Stimulated activated CD4-positive, alpha-beta T cell treated with anti-CD3 and anti-CD28 coated beads, Interleukin-2, amount 100 ng/mL, for 4 hours (primary cell): ENCODE data around the gene BLTP3B.
A peak's percentile ranks its signal among the peaks of the same experiment; 100 is the strongest.
"Not testable (repeated sequence)": the region's sequence is repeated elsewhere in the genome, so short reads cannot be mapped to it uniquely, and the experiment has no call there.

Source experiments
- DNase-seq: peaks from one replicate; pipeline ENCODE4 v3.0.0-alpha.2; 2020; ENCODE audit warnings: low read depth

The BLTP3B gene, protein sequence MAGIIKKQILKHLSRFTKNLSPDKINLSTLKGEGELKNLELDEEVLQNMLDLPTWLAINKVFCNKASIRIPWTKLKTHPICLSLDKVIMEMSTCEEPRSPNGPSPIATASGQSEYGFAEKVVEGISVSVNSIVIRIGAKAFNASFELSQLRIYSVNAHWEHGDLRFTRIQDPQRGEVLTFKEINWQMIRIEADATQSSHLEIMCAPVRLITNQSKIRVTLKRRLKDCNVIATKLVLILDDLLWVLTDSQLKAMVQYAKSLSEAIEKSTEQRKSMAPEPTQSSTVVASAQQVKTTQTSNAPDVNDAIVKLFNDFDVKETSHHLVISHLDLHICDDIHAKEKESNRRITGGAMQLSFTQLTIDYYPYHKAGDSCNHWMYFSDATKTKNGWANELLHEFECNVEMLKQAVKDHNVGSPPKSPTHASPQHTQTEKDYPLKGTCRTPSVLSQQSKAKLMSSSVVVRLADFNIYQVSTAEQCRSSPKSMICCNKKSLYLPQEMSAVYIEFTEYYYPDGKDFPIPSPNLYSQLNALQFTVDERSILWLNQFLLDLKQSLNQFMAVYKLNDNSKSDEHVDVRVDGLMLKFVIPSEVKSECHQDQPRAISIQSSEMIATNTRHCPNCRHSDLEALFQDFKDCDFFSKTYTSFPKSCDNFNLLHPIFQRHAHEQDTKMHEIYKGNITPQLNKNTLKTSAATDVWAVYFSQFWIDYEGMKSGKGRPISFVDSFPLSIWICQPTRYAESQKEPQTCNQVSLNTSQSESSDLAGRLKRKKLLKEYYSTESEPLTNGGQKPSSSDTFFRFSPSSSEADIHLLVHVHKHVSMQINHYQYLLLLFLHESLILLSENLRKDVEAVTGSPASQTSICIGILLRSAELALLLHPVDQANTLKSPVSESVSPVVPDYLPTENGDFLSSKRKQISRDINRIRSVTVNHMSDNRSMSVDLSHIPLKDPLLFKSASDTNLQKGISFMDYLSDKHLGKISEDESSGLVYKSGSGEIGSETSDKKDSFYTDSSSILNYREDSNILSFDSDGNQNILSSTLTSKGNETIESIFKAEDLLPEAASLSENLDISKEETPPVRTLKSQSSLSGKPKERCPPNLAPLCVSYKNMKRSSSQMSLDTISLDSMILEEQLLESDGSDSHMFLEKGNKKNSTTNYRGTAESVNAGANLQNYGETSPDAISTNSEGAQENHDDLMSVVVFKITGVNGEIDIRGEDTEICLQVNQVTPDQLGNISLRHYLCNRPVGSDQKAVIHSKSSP (N-terminal part only)

GRCh38 chr12:100142851-100143559, at the start of gene BLTP3B:
Gene BLTP3B (minus strand): TSS chr12:100142874. CDS start chr12:100142635, 239 bp downstream.
- DNase-seq: peak; percentile 88

GRCh38 chr12:100189636-100190394, 47.1 kb upstream of the BLTP3B start:
- no peak for DNase-seq

DNA sequence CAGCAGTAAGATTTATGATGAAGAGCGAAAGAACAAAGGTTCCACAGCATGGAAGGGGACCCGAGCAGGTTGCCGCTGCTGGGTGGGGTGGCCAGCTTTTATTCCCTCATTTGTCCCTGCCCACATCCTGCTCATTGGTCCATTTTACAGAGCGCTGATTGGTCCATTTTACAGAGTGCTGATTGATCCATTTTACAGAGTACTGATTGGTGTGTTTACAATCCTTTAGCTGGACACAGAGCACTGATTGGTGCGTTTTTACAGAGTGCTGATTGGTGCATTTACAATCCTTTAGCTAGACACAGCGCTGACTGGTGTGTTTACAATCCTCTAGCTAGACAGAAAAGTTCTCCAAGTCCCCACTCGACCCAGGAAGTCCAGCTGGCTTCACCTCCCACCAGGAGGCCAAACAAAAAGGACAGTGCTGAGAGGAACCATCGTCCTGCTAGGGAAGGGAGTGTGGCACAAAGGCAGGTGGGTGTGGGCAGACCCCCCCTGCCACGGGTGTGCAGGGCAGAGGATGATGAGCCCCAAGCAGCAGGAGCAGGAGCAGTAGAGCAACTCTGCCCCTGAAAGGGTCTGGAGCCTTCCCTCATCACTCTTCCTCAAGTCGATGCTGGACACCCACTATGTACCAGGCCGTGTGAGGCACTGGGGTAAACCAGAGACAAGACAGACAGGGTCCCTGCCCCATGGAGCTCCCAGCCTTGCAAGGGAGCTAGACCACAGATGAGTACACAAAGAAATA, 46.4 kb upstream of the BLTP3B start:
- DNase-seq: not testable (repeated sequence)

DNA sequence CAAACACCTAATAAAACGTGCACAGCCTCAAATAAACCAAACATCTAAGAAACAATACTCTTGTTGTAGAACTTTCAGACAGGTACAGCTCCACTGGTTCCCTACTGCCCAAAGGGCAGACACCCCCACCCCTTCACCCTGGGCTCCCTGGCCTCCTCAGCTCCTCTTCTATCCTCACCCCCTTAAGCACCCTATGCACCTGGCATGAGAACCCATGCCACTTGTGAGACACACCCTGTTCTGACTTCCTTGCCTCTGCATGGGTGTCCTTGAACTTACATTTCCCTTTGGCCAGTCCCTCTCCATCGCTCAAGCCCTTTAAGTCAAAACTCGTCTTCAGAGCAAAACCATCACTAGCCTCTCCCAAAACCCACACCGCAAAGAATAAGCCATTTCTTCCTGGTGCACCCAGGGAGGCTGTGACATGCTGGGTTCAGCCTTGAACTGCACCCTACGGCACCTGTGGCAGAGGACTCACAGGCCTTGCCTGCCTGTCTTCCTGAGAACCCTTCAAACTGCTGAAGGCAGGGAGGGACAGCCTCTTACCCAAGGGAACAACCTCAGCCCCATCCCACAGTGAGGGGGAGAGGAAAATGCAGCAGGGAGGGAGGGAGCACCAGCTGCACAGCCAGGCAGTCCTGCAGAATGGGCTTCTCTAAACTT, 45.3 kb upstream of the BLTP3B start:
- no peak for DNase-seq

GRCh38 chr12:100187068-100187467, 44.4 kb upstream of the BLTP3B start:
- no peak for DNase-seq

GRCh38 chr12:100186071-100186470, 43.4 kb upstream of the BLTP3B start:
- no peak for DNase-seq

DNA sequence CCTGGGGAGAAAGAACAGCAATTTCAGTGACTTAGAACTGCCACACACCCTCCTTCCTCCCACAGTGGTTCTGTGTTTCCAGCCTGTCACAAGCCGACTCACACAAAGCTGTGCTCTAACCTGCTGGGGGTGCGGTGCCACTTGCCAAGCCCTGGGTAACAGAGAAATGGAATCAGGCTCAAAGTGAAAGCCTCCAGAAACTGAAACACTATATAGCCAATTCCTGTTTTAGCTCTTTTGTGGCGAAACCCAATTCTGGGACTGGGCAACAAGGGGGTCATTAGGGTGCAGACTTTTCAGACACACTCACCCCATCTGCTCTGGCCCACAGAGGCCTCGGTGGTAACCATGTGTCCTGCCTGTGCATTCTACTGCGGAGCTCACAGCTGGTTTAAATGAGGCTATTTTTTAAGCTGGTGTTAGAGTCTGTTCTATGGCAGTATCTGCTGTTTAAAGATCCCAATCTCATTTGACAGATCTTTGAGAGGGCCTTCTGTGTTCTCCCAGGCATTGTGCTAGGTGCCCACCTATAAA, 42.8 kb upstream of the BLTP3B start:
- DNase-seq: no peak

- no peak for DNase-seq
These were observed 42.0 kb upstream of the BLTP3B start for GRCh38 chr12:100184549-100185145.

DNA sequence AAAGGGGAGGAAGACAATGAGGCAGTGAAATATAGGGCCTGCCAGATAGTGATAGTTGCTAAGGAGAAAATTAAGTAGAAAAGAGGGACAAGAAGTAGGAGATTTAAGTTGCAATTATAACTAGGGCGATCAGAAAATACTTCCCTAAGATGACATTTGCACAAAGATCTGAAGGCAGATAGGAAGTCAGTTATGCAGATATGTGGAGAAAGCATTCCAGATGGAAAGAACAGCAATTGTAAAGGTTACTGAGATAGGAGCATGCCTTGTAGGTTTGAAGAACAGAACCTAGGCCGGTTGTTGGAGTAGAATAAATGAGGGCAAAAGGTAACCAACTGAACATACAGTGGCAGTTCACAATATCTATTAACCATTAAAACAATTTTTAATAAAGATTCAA, 36.6 kb upstream of the BLTP3B start:
- no peak for DNase-seq

GRCh38 chr12:100176493-100176892, 33.8 kb upstream of the BLTP3B start:
- DNase-seq: not testable (repeated sequence)

DNA sequence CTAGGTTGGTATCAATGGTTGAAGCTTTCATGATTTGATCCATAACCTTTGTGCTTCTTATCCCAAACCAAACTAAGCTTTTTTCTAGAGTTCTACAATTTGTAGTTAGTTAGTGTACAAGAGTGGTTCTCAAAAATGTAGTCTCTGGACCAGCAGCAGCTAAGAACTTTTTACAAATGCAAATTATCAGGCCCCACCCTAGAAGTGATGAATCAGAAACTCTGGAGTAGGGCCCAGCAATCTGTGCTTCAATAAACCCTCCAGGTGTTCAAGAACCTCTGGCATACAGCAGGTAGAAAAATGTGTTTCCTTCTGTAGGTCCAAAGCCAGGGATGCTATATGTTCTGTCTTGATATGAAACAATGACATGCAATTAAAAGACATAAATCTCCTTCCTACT, 31.8 kb upstream of the BLTP3B start:
- DNase-seq: no peak

DNA sequence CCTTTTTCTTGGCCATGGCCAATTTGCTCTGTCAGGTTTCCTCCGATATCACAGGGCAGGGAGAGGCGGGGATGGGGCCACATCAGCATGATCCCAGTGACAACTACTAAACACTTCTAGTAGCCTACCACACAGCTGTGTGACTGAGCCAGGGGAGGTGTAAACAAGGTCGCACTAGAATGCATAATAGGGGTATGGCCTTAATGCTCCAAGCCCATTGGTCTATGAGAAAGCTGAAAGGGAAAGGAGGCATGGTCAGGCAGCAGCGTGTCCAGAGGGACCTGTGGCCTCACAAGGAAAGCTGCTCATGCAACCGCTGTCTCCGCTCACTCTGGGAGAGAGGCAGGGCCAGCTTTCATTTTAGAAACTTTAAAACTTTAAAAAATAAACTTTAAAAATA, 30.4 kb upstream of the BLTP3B start:
- no peak for DNase-seq

DNA sequence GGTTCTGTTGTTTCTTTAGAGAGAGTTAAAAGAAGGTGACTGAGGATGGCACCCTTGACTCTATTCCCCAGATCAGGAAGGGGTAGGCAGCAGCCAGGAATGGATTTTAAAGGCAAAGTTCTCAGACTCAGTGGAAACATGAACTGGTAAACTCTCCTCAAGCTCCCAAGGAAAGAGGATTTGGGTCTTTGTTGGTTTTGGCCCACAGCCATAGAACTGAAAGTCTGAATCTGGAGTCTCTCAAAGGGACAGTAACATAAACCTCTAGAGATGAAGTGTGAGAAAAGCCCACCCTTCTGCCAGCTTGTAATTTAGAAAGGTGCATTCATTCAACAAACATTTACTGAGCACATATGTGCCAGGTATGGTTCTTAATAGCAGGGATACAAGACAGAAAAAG, 28.6 kb upstream of the BLTP3B start:
- DNase-seq: no peak

DNA sequence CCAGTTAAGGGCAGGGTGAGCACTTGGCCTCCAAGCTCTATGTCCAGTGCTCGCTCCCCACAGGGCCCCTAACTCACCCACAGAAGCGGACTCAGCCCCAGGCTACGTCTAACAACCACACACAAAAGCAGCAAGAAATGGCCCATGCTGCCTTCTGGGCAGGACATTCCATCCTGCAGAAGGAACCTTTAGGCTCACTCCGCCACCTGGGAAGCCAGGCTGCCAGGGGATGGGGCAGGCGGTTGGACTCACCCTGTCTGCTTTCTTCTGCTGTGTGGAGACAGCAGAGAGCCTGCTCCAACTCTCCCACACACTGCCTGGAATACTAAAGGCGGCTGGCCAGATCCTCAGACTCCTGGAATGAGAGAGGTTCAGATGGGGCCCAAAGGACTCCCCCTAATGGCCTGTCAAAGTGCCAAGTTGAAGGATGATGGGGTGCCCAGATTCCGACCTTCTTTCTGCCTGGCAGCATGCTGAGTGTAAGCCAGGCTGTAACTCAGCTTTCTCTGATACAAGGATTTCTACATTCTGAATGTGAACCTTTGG, 27.7 kb upstream of the BLTP3B start:
- DNase-seq: no peak

GRCh38 chr12:100169345-100169744, 26.7 kb upstream of the BLTP3B start:
- DNase-seq: no peak

DNA sequence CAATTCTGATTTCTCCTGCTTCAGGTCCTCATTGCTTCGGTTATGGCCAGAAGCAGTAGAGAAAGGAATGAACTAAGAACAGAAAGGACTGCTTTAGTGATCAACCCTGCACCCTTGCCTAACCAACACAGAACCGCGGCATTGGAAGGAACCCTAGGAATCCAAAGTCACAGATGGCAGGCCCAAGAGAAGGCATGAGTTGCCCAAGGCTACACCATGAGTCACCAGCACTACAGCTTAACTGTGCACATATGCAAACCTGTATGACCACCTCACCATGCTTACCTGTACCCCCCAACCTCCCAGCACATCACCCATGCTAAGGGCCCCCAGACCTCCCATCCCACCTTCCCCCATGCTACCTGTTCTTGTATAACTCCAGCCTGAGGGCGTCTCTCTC, 25.9 kb upstream of the BLTP3B start:
- DNase-seq: no peak

DNA sequence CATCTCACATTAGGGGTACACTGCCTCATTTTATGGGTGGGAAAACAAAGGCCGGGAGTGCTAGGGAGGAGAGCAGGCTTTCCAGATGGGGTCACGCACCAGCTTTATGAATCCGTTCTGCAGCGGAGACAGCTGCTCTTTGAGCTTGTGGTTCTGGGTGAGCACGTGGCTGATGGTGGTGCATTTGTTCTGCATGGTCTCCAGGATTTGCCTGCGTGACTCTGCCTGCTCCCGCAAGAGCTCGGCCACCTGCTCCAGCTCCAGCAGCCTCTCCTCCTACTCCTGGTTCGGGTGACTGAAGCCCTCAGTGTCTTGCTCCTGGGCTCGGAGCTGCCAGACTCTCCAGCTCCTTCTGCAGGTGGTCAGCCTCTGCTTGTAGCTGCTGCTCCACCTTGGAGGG, 23.6 kb upstream of the BLTP3B start:
- DNase-seq: no peak

- DNase-seq: no peak
These were observed 22.7 kb upstream of the BLTP3B start for GRCh38 chr12:100165356-100165755.
